ENCODE measurements around the gene ATXN2L. TPM values are rescaled to one million over a fixed set of nuclear protein-coding genes. Genes with fewer than 3 reads are reported as not detected.
A peak's percentile ranks its signal among the peaks of the same experiment; 100 is the strongest.
"Not testable (repeated sequence)": the region's sequence is repeated elsewhere in the genome, so short reads cannot be mapped to it uniquely, and the experiment has no call there.

ATXN2L gene
- total RNA-seq, 1 donor from 2014 or later: 106 TPM

GRCh38 chr16:28837672-28838557 is 15.1 kb downstream of the ATXN2L start:
- no peak for DNase-seq (ENCODE audit: low spot score)

- no peak for DNase-seq (ENCODE audit: low spot score)
Observed at GRCh38 chr16:28838558-28838918, 15.7 kb downstream of the ATXN2L start.

- no peak for DNase-seq (ENCODE audit: low spot score)
Observed at GRCh38 chr16:28839004-28839639, 16.3 kb downstream of the ATXN2L start.

GRCh38 chr16:28839899-28840298 is 17.1 kb downstream of the ATXN2L start:
- DNase-seq (ENCODE audit: low spot score): no peak

- no peak for DNase-seq (ENCODE audit: low spot score)
Observed at GRCh38 chr16:28842696-28843095, 19.9 kb downstream of the ATXN2L start.

- DNase-seq (ENCODE audit: low spot score): no peak
Observed at GRCh38 chr16:28843766-28844165, 21.0 kb downstream of the ATXN2L start.

GRCh38 chr16:28844226-28844885 is 21.6 kb downstream of the ATXN2L start:
- DNase-seq (ENCODE audit: low spot score): no peak

GRCh38 chr16:28845293-28845692 is 22.5 kb downstream of the ATXN2L start:
- no peak for DNase-seq (ENCODE audit: low spot score)

GRCh38 chr16:28845761-28846079 is 22.9 kb downstream of the ATXN2L start:
- DNase-seq (ENCODE audit: low spot score): no peak

GRCh38 chr16:28846080-28846932 is 23.5 kb downstream of the ATXN2L start, which contains the start of gene TUFM:
TSS of gene TUFM (minus strand) at chr16:28846348. CDS start at chr16:28846269, 79 bp downstream.
- DNase-seq (ENCODE audit: low spot score): peak; percentile 99

- DNase-seq (ENCODE audit: low spot score): no peak
Observed at GRCh38 chr16:28846933-28847273, 24.1 kb downstream of the ATXN2L start.

GRCh38 chr16:28858421-28858820 is 35.6 kb downstream of the ATXN2L start:
- DNase-seq (ENCODE audit: low spot score): no peak

GRCh38 chr16:28859326-28859725 is 36.5 kb downstream of the ATXN2L start:
- DNase-seq (ENCODE audit: low spot score): no peak

GRCh38 chr16:28863929-28864793 is 41.4 kb downstream of the ATXN2L start:
- no peak for DNase-seq (ENCODE audit: low spot score)

GRCh38 chr16:28865001-28865688 is 42.3 kb downstream of the ATXN2L start:
- no peak for DNase-seq (ENCODE audit: low spot score)

- no peak for DNase-seq (ENCODE audit: low spot score)
Observed at GRCh38 chr16:28865722-28866453, 43.1 kb downstream of the ATXN2L start.

- DNase-seq (ENCODE audit: low spot score): no peak
Observed at GRCh38 chr16:28866454-28866804, 43.6 kb downstream of the ATXN2L start.

GRCh38 chr16:28867241-28867640 is 44.4 kb downstream of the ATXN2L start:
- DNase-seq (ENCODE audit: low spot score): no peak

GRCh38 chr16:28867646-28868045 is 44.8 kb downstream of the ATXN2L start:
- not testable (repeated sequence) for DNase-seq (ENCODE audit: low spot score)
